Memory B cell (primary cell): ENCODE data around the gene MAST2.
"Not testable (repeated sequence)": the region's sequence is repeated elsewhere in the genome, so short reads cannot be mapped to it uniquely, and the experiment has no call there.

Source experiments
- ATAC-seq: fragments of 150-1000 bp; cut with Tn5 transposase; 2 replicates; pipeline ENCODE4 v1.10.0; 2021; ENCODE audit warnings: low read depth, mild to moderate bottlenecking, moderate library complexity
- DNase-seq, 2 donors: peaks; one replicate each; pipeline ENCODE4 v3.0.0; 2022; ENCODE audit warnings: low spot score in 2 of 2
- H3K27ac Mint-ChIP-seq: one replicate; pipeline ENCODE4 v1.8.0; 2022; ENCODE audit warnings: mild to moderate bottlenecking, moderate library complexity, mixed read lengths
- H3K27me3 Mint-ChIP-seq: one replicate; pipeline ENCODE4 v1.8.0; 2022; ENCODE audit warnings: mixed read lengths
- H3K36me3 Mint-ChIP-seq: one replicate; pipeline ENCODE4 v1.8.0; 2022; ENCODE audit warnings: mild to moderate bottlenecking, mixed read lengths
- H3K4me1 Mint-ChIP-seq: one replicate; pipeline ENCODE4 v1.8.0; 2022; ENCODE audit warnings: mixed read lengths
- H3K4me3 Mint-ChIP-seq: one replicate; pipeline ENCODE4 v1.8.0; 2022; ENCODE audit warnings: mild to moderate bottlenecking, moderate library complexity, mixed read lengths
- H3K9me3 Mint-ChIP-seq: one replicate; pipeline ENCODE4 v1.8.0; 2022; ENCODE audit warnings: mixed read lengths

MAST2 gene

DNA sequence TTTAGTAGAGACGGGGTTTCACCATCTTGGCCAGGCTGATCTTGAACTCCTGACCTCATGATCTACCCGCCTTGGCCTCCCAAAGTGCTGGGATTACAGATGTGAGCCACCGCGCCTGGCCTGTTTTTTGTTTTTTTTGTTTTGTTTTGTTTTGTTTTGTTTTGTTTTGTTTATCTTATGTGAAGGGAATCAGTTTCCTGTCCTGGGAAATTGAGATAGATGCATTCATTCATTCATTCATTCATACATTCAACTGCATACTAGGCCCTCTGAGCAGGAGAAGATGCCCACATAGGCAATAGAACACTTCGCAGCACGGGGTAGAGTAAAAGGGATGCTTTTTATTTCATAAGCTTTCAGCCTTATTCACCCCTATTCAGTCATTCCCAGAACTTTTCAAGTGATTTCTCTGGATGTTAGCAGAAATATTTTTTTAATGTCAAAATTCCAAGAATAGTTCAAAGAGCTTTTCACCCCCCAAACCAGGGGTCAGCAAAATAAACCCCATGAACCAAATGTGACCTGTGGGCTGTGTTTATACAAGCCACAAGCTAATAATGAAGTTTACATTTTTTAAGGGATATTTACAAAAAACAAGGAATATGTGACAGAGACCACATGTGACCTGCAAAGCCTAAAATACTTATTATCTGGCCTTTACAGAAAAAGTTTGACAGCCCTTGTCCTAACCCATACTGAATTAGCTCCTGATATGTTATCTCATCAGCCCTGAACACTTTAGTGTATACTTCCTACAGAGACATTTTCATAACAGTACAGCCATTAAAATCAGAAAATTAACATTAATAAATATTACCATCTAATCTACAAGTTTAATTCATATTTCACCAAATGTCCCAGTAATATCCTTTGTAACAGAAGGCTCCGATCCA lies 127.1 kb downstream of the MAST2 start:
- no peak overlapping the region for H3K27ac Mint-ChIP-seq
- H3K36me3 Mint-ChIP-seq: no peaks in the 10 kb centered on the region
- ATAC-seq (no peak), DNase-seq (no peak)
- H3K9me3 Mint-ChIP-seq: no peaks in the 10 kb centered on the region
- peaks cover 22% of the 10 kb centered on the region for H3K4me1 Mint-ChIP-seq
- H3K4me3 Mint-ChIP-seq: no peak overlapping the region
- no peaks in the 10 kb centered on the region for H3K27me3 Mint-ChIP-seq

DNA sequence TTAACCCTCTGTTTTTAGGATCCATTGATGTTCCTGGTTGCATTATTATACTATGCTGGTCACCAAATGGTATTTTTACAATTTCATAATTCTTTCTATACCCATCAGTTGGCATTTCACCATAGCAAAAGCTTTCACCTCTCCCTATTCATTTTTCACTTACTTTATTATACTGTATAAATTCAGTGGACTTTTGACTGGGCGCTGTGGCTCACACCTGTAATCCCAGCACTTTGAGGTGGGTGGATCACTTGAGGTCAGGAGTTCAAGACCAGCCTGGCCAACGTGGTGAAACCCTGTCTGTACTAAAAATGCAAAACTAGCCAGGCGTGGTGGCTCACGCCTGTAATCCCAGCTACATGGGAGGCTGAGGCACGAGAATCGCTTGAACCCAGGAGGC lies 128.8 kb downstream of the MAST2 start:
- not testable (repeated sequence) for H3K4me3 Mint-ChIP-seq, H3K27ac Mint-ChIP-seq, H3K36me3 Mint-ChIP-seq, ATAC-seq, H3K9me3 Mint-ChIP-seq, DNase-seq, H3K27me3 Mint-ChIP-seq
- H3K4me1 Mint-ChIP-seq: peaks cover 26% of the 10 kb centered on the region

DNA sequence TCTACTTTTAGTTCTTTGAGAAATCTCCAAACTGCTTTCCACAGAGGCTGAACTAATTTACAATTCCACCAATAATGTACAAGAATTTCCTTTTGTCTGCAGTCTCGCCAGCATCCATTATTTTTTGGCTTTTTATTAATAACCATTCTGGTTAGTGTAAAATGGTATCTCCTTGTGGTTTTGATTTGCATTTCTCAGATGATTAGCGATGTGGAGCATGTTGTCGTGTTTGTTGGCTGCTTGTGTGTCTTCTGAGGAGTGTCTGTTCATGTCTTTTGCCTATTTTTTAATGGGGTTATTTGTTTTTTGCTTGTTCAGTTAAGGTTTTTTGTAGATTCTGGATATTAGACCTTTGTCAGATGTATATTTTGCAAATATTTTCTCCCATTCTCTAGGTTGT lies 131.5 kb downstream of the MAST2 start:
- Mint-ChIP-seq H3K4me3 (no peak overlapping the region), H3K27me3 (peaks cover 2% of the 10 kb centered on the region), H3K27ac (no peak overlapping the region), H3K36me3 (peaks cover 5% of the 10 kb centered on the region), H3K4me1 (peaks cover 18% of the 10 kb centered on the region), H3K9me3 (no peaks in the 10 kb centered on the region)
- peak; percentile 35 for ATAC-seq
- no peak for DNase-seq

DNA sequence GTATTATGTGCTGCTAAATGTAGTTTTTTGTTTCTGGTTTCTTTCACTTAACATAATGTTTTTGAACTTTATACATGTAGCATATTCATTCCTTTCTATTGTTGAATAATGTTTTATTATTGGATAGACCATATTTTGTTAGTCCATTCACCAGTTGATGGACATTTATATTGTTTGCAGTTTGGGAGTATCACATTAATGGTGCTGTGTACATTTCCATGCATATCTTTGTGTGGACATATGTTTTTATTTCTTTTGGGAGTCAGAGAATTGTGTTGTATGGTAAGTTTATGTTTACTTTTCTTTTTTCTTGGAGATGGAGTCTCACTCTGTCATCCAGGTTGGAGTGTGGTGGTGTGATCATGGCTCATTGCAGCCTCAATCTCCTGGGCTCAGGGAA lies 134.6 kb downstream of the MAST2 start:
- Mint-ChIP-seq H3K27ac (no peak overlapping the region), H3K36me3 (peaks cover 11% of the 10 kb centered on the region), H3K4me3 (no peak overlapping the region), H3K4me1 (peaks cover 18% of the 10 kb centered on the region), H3K9me3 (peaks cover 3% of the 10 kb centered on the region), H3K27me3 (peaks cover 2% of the 10 kb centered on the region)
- ATAC-seq (no peak), DNase-seq (no peak)

DNA sequence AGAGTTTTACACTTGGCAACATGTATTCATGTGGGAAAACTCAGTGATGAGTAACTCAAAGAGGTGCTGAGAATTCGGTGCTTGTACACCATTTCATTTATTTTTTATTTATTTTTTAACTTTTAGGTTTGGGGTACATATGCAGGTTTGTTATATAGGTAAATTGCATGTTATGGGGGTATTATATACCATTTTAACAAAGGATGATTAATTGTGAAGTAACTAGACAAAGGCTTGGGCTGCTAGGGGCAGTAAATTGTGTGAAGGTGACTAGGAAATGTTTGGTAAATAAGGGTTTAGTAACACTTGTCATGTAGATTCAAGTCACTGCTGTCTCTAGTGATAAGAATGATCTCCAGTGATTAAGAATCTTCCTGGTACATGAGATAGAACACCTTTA lies 139.0 kb downstream of the MAST2 start:
- peaks cover 5% of the 10 kb centered on the region for H3K9me3 Mint-ChIP-seq
- peaks cover 1% of the 10 kb centered on the region for H3K4me1 Mint-ChIP-seq

DNA sequence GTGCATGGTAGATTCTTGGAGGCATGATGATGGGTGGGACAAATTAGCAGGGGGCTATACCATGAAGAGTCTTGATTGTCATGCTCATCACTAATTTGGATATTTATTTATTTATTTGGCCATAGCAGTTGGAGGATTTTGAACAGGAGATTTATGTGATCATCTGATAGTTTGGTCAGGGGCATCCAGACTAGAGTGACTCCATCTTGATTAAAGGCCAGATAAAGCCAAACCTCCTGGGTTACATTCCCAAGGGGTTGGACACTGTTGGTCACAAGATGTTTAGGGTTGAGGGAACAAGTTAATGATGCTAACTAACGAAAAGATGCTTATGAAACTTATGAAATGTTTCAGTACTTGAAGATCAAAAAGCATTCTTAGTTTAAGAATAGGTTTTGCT lies 139.8 kb downstream of the MAST2 start:
- H3K9me3 Mint-ChIP-seq: peaks cover 7% of the 10 kb centered on the region
- DNase-seq (no peak), ATAC-seq (no peak)
- peaks cover 17% of the 10 kb centered on the region for H3K36me3 Mint-ChIP-seq
- no peaks in the 10 kb centered on the region for H3K27me3 Mint-ChIP-seq
- H3K4me1 Mint-ChIP-seq: peaks cover 2% of the 10 kb centered on the region
- H3K4me3 Mint-ChIP-seq: no peak overlapping the region
- H3K27ac Mint-ChIP-seq: no peak overlapping the region

More for the DNA sequence above, 139.0 kb downstream of the MAST2 start:
- no peaks in the 10 kb centered on the region for H3K27me3 Mint-ChIP-seq
- DNase-seq (no peak), ATAC-seq (no peak)
- H3K4me3 Mint-ChIP-seq: no peak overlapping the region
- H3K27ac Mint-ChIP-seq: no peak overlapping the region
- peaks cover 13% of the 10 kb centered on the region for H3K36me3 Mint-ChIP-seq

DNA sequence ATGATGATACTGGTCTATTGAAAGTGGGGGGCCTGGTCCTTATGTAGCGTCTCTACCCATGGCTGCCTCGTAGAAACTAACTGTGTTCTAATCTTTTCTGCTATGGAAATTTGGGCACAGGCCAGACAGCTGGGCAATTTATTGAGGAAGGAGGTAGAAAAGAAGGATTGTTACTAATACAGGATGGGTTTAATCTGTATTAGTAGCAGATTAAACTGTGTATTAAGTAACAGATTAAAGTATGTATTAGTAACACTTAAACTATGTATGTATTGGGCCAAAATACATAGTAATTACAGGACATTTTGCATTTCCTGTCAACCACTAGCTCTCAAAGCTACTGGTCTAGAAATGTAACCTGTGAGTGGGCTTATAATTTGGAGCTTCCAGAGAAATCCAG lies 142.0 kb downstream of the MAST2 start:
- ATAC-seq (no peak), DNase-seq (no peak)
- no peak overlapping the region for H3K27ac Mint-ChIP-seq

DNA sequence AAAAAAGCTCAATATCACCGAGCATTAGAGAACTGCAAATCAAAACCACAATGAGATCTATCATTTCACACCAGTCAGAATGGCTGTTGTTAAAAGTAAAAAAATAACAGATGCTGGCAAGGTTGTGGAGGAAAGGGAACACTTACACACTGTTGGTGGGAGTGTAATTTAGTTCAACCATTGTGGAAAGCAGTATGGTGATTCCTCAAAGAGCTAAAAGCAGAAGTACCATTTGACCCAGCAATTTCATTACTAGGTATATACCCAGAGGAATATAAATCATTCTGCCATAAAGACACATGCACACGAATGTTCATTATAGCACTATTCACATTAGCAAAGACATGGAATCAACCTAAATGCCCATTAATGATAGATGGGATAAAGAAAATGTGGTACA lies 146.1 kb downstream of the MAST2 start:
- ATAC-seq, H3K4me3 Mint-ChIP-seq, H3K36me3 Mint-ChIP-seq, DNase-seq, H3K4me1 Mint-ChIP-seq, H3K9me3 Mint-ChIP-seq, H3K27me3 Mint-ChIP-seq, H3K27ac Mint-ChIP-seq: not testable (repeated sequence)

More for the DNA sequence above, 142.0 kb downstream of the MAST2 start:
- H3K9me3 Mint-ChIP-seq: peaks cover 7% of the 10 kb centered on the region
- no peak overlapping the region for H3K4me3 Mint-ChIP-seq
- H3K36me3 Mint-ChIP-seq: peaks cover 16% of the 10 kb centered on the region
- H3K27me3 Mint-ChIP-seq: no peaks in the 10 kb centered on the region
- H3K4me1 Mint-ChIP-seq: peaks cover 2% of the 10 kb centered on the region

DNA sequence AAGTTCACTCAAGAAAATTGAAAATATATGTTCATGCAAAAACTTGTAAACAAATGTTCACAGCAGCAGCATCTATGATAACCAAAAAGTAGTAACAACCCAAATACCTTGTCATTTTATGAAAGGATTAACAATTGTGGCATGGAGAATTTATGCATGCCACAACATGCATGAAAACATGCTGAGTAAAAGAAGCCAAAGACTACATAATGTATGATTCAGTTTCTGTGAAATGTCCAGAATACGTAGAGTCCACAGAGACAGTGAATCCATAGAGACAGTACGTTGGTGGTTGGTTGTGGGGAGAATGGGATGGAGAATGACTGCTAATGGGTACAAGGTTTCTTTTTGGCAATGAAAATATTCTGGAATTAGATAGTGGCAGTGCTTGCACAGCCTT lies 148.7 kb downstream of the MAST2 start:
- peaks cover 7% of the 10 kb centered on the region for H3K36me3 Mint-ChIP-seq
- no peak for ATAC-seq
- H3K4me1 Mint-ChIP-seq: peaks cover 2% of the 10 kb centered on the region
- no peaks in the 10 kb centered on the region for H3K27me3 Mint-ChIP-seq
- no peak overlapping the region for H3K27ac Mint-ChIP-seq
- H3K4me3 Mint-ChIP-seq: no peak overlapping the region
- DNase-seq: no peak
- H3K9me3 Mint-ChIP-seq: peaks cover 4% of the 10 kb centered on the region

GRCh38 chr1:45953934-45954847 lies 150.8 kb downstream of the MAST2 start:
- no peaks in the 10 kb centered on the region for H3K4me1 Mint-ChIP-seq
- no peaks in the 10 kb centered on the region for H3K27me3 Mint-ChIP-seq
- H3K9me3 Mint-ChIP-seq: no peaks in the 10 kb centered on the region
- H3K4me3 Mint-ChIP-seq: no peak overlapping the region
- no peak for ATAC-seq
- no peak for DNase-seq
- H3K27ac Mint-ChIP-seq: no peak overlapping the region
- peaks cover 2% of the 10 kb centered on the region for H3K36me3 Mint-ChIP-seq

- DNase-seq (no peak), ATAC-seq (no peak)
- peaks cover 4% of the 10 kb centered on the region for H3K36me3 Mint-ChIP-seq
- H3K4me1 Mint-ChIP-seq: no peaks in the 10 kb centered on the region
- H3K4me3 Mint-ChIP-seq: no peak overlapping the region
- H3K27ac Mint-ChIP-seq: no peak overlapping the region
- no peaks in the 10 kb centered on the region for H3K9me3 Mint-ChIP-seq
- H3K27me3 Mint-ChIP-seq: no peaks in the 10 kb centered on the region
Measured at GRCh38 chr1:45957684-45958083, 154.3 kb downstream of the MAST2 start.

- no peak for DNase-seq
- peaks cover 7% of the 10 kb centered on the region for H3K36me3 Mint-ChIP-seq
- no peaks in the 10 kb centered on the region for H3K9me3 Mint-ChIP-seq
- no peak overlapping the region for H3K4me3 Mint-ChIP-seq
- no peaks in the 10 kb centered on the region for H3K27me3 Mint-ChIP-seq
- no peaks in the 10 kb centered on the region for H3K4me1 Mint-ChIP-seq
- no peak for ATAC-seq
- no peak overlapping the region for H3K27ac Mint-ChIP-seq
Measured at GRCh38 chr1:45958317-45958716, 154.9 kb downstream of the MAST2 start.

DNA sequence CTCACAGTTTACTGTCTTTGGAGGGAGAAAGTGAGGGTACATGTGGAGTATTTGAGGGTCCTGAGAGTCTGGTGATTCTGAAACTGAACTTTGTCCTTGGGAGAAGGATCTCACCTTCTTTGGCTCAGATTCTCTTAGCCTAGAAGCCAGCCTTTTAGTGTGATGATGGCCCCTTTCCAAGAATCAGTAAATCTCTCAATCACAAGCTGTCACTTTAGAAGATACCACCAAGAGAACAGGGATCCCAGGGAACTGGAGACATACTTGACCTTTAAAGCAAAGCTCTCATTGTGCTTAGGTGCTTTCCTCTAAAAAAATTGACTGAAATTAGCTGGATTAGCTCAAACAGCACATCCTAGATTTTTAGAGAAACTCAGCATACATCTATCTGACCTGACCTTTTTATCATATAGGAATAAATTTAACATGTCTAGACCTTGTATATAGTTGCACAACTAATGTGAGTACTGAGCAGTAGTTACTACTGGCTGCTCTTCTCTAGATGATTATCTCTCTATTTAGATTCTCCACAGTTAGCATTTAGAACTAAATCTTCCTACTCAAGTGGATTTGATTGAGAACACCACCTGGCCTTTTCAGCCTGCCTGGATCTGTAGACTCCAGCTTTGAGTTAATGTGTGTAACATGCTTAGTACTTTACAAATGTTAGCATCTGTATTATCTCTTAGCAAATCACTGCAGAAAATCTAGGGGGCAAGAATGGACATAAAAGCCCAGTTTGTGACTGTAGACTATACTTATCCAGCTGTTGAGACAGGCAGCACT lies 157.7 kb downstream of the MAST2 start:
- Mint-ChIP-seq H3K27ac (no peak overlapping the region), H3K4me1 (no peaks in the 10 kb centered on the region), H3K9me3 (no peaks in the 10 kb centered on the region), H3K27me3 (no peaks in the 10 kb centered on the region), H3K4me3 (no peak overlapping the region), H3K36me3 (peaks cover 17% of the 10 kb centered on the region)
- DNase-seq (no peak), ATAC-seq (no peak)

GRCh38 chr1:45961936-45962335 lies 158.5 kb downstream of the MAST2 start:
- DNase-seq, ATAC-seq, H3K4me1 Mint-ChIP-seq, H3K4me3 Mint-ChIP-seq, H3K9me3 Mint-ChIP-seq, H3K27ac Mint-ChIP-seq, H3K27me3 Mint-ChIP-seq: not testable (repeated sequence)
- peaks cover 17% of the 10 kb centered on the region for H3K36me3 Mint-ChIP-seq
